ENCODE measurements around the gene MPST.
A peak's percentile ranks its signal among the peaks of the same experiment; 100 is the strongest.
"Not testable (repeated sequence)": the region's sequence is repeated elsewhere in the genome, so short reads cannot be mapped to it uniquely, and the experiment has no call there.

MPST gene

DNA sequence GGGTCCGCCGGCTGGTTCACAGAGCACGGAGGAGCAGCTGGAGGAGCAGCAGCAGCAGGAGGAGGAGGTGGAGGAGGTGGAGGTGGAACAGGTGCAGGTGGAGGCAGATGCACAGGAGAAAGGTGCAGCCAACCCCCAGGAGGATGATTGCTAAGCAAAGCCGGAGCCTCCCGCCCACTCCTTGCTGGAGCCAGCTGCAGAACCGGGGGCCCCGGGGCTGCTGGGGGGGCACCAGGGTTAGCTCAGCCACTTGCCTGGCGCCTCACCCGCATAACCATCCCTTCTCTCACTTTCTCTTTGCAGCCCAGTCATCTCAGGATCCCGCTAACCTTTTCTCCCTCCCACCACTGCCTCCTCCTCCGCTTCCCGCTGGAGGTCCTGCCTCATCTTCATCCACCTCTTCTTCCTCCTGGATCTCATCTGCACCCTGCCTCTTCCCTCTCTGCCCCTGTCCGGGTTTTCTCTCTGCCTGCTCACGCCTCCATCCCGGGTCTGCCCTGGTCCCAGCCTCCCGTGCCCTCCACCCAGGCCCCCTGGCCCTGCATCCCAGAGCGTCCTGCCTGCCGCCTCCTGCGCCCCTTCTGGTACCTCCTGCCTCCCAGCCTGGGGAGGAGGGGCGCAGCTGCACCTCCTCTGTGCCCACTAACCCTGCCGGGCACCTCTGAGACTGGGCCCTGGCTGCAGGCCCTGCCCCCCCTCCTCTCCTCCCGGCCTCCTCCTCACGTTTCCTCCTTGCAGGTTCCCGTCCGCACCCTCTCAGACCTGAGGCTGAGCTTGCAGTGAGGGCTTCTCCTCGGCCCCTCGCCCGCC lies 41.5 kb downstream of the MPST start:
- no peak for DNase-seq (ENCODE audit: low spot score)

DNA sequence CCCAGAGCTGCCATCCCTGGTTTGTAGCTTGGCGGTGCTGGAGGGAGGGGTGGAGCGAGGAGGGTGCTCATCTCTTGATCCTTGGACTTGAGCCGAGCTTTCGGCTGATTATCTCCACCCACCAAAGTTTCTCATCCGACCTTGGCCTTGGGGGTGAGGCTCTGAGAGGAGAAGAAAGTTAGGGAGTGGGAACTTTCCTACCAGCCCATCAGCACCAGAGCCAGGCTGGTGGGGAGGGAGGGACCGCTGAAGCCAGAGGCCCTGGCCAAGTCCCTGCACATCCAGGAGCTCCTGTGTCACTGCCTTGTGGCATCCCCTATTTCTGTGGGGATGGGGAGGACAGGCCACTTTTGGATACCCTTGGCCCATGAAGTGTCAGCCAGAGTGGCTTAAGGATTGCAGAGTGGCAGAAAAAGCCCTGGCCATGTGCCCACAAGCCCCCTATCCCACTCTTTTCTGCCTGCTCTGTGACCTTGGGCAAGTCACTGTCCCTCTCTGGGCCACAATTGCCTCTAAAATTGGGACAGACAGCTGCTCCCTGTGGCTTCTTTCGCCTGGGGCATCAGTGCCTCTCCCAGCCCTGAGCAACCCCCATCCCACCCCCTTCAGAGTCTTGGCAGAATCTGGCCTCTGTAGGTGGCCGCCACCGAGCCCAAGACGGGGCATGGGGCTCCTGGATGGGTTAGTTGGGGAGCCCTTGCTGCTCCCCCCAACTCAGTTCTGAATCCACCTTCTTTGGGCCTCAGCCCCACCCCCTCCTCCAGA lies 42.3 kb downstream of the MPST start:
- no peak for DNase-seq (ENCODE audit: low spot score)

DNA sequence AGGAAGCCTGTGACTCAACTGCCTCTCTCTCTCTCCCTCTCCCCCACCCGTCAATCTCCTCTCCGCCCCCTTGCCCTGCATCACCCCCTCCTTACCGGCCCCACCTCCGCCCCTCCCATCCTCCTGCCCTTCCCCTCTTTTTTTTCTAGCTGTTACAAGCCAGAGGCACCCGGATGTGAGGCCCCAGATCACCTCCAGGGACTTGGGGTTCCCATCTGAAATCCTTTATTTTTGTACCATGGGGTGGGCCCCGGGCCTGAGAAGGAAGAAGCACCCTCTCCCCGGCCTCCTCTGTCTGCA lies 42.8 kb downstream of the MPST start:
- DNase-seq (ENCODE audit: low spot score) = no peak

DNA sequence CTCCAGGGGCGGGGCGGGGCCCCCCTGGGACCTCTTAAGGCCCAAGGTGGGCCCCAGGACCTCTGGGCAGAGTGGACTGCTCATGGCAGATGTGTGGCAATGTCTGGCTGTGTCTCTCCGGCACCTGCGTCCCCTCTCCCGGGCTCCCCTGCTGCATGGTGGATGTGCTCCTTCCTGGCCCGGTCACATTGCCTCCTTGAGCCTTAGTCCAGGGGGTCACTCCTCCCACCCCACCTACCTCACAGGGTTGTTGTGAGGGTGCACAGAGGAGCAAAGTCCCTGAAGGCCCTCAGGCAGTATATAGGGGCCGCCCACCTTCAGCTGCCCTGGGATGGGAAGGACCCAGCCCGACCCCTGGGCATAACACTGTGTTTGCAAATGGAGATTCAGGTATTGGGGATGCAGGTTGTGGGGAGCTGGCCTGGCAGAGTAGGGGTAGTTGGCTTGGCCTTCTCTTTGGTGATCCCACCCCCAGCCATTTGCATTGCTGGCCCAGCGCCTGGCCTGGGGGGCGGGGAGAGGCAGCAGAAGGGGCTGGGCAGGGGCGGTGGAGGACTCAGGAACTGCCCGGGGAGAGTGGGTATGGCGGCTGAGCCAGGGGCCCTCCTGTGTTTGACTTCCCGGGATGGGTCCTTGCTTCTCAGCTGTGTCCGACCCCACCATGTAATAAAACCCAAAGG lies 43.3 kb downstream of the MPST start:
- no peak for DNase-seq (ENCODE audit: low spot score)

DNA sequence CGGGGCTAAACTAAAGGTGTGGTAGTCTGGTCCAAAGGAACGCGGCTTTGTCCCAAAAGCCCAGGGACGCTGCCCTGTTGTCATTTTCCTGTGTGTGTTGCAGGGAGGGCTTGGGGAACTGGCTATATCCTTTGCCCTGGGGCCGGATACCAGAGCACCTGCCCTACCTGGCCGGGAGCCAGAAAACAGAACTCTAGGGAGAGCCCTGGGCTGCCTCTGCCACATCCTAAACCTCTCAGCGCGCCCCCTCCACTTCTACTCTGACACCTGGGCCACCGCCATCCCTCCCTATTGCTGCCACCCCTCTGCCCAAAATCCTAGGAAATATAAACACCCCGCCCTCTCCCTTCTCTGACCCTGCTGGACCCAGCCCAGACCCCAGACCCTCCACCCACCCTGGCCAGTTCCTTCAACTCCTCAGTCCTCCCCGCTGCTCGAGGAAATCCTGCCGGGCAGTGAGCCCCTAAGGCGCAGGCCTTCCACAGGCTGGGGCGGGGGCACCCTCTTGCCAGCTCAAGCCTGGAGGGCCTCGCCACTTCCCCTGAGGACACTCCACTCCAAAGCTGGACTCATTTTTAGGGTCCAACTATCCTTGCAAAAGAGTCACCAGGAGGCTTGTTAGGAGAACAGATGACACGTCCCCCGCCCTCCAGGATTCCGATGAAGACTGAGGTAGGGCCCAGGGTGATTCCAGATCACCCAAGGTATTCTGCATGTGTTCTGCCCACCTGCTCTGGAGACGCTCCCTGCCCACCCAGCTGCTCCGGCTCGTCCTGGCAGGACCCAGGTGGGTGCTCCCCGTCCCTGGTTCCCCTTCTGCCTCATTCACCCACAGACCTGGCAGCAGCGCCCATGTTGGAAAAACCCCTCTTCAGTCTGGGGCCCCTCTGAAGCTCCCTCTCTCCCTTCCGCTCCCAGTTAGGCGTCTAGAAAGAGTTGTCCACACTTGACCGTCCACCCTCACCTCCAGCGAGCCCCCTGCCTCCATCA lies 44.2 kb downstream of the MPST start:
- no peak for DNase-seq (ENCODE audit: low spot score)

DNA sequence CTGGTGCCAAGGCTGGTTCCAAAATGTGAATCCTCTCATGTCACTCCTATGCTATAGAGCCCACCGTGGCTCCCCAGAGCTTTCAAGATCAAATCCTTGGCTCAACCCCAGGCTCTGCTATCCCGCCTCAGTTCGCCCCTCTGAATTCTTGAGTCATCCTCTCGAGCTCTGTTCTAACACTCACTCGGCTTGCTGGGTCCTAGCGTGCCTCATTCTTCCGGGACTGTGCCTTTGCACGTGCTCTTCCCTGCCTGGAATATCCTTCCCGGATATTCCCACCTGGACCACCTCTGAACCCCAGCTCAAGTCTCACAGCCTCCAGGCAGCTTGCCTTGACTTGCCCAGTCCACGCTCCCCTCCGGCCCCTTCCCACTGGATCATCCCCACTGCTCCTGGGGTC lies 45.0 kb downstream of the MPST start:
- no peak for DNase-seq (ENCODE audit: low spot score)

DNA sequence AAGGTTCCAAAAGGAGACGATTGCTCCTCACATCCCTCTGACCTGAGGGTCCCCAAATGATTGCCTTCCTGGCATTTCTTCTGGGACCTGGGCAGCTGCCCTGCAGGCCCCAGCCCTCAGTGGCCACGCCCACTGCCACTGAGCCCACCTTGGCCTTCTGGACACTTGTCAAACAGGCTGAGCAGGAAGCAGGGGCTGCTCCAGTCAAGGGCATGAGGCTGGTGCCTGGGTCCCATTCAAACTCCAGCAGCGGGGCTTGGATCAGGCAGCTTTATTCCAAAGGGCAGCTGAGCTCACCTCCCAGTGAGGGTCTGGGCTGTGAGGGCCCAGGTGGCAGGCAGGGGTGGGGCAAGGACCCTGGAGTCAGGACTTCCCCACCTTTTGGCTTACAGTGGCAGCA lies 45.6 kb downstream of the MPST start:
- DNase-seq (ENCODE audit: low spot score) = no peak

DNA sequence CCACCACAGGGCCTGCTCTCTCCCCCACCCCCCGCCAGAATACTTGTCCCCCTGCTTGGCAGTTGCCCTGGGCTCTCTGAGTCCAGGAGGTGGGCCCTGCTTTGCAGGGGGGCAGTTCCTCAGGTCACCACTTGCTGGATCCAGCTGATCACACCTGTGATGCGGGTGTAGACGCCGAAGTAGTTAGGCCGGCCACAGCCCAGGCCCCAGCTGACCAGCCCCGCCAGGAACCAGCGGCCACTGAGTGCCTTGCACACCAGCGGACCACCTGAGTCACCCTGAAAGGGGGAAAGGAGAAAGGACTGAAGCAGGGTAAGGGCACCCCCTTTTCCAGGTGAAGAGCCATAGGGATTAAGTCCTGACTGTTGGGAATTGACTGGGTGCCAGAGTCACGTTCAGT lies 46.4 kb downstream of the MPST start:
- DNase-seq (ENCODE audit: low spot score) = no peak

DNA sequence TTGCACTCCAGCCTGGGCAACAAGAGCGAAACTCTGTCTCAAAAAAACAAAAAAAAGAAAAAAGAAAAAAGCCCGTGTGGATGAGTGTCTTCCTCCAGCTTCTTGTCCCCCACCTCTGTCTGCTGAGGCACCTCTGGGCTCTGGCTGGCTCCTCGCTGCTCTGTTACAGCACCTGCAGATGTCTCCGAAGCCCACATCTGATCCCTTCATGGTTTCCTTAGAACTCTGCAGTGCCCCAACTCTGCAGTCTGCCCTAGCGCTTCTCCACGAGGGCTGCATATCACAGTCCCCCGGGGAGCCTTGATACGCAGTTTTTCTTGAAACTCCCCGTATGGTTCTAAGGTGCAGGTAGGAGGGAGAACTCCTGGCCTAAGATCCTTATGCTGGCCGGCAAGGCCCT lies 47.9 kb downstream of the MPST start:
- DNase-seq (ENCODE audit: low spot score) = no peak

DNA sequence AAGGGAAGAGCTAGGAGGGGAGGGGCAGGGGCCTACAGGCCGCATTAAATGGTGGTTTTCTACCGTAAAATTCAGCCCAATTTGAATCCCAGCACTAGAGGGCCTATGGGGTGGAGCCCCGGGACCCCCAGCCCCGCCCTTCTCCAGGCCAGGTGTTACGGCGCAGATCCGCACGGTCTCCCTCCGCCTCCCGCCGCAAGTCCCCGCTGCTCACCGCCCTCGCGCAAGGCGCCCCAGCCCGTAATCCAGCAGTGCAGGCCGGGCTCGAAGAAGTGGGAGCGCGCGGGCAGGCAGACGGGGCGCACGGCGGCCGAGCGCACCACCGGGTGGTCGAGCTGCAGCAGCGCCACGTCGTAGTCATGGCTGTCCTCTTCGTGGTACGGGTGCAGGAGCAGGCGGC lies 49.3 kb downstream of the MPST start:
- no peak for DNase-seq (ENCODE audit: low spot score)

DNA sequence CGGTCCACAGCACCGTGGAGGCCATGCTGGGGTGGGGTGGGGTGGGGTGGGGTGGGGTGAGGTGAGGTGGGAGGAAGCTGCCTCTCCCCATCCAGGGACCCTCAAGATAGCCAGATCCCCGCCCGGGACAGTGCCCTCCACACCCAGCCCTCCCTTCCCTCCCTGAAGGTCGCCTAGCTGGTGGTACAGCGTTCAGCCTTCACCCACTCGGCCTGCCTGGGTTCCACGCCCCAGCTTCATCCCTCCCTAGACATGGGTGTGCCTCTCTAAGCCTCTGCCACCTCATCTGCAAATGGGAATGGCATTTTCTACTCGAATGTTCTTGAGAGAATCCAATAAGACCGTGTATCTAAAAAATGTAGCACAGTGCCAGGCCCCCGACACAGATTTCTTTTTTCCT lies 49.8 kb downstream of the MPST start:
- no peak for DNase-seq (ENCODE audit: low spot score)

DNA sequence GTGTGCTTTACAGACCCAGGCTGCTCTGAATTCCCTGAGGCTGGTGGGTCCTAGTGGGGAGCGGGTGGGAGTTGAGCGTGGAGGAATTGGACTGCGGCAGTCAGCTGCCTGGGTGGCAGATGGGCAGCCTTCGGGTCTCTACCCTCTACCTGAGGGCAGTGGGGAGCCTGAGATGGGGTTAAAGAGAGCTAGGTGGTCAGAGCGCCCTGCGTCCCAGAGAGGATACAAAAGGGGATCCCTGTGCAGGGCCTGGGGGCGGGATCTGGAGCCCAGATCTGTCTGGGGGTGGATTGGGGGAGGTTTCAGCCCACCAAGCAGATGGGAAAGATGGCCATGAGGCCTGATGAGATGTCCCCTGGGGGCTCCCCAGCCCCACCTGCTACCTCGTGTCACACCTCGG lies 50.2 kb downstream of the MPST start:
- DNase-seq (ENCODE audit: low spot score) = no peak

DNA sequence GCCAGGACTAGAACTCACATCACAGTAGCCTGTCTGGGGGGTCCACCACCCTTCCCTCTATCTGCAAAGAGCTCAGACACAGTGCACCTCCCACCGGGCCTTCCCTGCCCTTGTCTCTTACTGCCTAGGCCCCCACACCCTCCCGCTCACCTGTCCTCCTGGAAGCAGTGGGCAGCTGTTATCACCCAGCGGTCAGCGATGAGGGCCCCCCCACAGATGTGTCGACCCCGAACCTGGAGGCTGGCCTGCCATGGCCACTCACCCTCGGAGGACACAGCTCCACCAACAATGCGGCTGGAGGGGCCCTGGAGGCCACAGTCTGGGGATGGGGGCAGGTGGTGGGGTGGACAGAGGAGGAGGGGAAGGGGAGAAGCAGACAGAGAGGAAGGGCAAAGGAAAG lies 50.8 kb downstream of the MPST start:
- DNase-seq (ENCODE audit: low spot score) = no peak

DNA sequence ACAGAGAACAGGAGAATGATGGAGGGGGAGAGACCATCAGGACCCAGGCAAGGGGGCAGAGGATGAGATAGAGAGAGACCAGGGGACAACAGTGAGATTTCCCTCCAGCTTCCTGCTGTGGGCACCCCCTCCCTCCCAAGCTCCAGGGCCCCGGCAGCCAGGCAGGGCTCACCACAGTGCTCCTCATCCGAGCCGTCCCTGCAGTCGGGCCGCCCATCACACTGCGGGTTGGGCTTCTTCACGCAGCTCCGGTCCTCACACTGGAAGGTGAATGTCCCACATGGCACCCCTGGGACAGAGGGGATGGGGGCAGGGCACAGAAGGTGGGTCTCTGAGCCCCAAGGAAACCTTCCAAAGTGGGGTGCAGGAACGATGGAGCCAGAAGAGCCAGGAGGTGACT lies 51.2 kb downstream of the MPST start:
- no peak for DNase-seq (ENCODE audit: low spot score)

DNA sequence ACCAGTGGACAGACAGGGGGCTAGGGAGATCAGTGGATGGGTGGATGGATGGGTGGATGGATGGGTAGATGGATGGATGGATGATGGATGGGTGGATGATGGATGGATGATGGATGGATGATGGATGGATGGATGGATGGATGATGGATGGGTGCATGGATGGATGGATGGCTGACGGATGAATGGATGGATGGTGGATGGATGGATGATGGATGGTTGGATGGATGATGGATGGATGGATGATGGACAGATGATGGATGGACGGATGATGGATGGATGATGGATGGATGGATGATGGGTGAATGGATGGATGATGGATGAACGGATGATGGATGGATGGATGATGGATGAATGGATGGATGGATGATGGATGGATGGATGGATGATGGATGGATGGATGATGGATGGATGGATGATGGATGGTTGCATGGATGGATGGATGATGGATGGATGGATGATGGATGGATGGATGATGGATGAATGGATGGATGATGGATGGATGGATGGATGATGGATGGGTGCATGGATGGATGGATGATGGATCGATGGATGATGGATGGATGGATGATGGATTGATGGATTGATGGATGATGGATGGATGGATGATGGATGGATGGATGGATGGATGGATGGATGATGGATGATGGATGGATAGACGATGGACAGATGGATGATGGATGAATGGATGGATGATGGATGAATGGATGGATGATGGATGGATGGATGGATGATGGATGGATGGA lies 52.5 kb downstream of the MPST start:
- DNase-seq (ENCODE audit: low spot score) = not testable (repeated sequence)

DNA sequence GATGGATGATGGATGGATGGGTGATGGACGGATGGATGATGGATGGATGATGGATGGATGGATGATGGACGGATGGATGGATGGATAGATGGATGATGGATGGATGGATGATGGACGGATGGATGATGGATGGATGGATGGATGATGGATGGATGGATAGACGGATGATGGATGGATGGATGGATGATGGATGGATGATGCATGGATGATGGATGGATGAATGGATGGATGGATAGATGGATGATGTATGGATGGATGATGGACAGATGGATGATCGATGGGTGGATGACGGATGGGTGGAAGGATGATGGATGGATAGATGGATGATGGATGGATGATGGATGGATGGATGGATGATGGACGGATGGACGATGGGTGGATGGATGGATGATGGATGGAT lies 53.1 kb downstream of the MPST start:
- DNase-seq (ENCODE audit: low spot score) = no peak

DNA sequence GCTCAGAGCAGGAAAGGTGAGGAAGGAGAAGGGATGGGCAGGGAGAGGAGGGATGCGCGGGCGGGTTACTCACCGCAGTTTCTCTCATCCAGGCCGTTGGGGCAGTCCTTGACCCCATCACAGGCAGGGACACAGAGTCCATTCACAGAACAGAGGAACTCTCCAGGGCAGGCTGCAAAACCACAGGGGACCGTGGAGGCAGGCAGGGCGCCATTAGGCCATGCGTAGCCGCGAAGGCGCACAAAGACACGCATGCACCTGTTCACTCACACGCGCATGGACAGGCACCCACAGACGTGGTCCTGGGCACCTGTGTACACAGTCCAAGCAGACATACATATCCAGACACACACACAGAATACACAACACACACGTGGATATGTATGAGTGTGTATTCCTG lies 55.0 kb downstream of the MPST start:
- DNase-seq (ENCODE audit: low spot score) = no peak

DNA sequence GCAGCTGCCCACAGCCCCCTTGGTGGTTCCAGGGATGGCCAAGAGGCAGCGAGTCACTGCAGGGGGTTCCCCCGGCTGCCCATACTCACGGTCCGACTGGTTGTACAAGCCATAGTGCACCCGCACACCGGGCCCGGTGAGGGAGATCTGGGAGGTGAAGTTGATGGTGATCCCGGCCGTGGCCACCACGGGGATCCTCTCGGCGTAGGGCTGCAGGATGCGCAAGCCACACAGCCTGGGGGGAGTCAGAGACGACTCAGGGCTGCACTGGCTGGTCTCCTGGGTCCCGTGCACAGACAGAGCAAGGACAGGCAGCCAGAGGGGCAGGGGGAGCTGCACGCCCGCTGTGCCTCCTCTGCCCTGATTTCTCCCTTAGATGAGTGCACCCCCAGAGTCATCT lies 55.5 kb downstream of the MPST start:
- DNase-seq (ENCODE audit: low spot score) = no peak

DNA sequence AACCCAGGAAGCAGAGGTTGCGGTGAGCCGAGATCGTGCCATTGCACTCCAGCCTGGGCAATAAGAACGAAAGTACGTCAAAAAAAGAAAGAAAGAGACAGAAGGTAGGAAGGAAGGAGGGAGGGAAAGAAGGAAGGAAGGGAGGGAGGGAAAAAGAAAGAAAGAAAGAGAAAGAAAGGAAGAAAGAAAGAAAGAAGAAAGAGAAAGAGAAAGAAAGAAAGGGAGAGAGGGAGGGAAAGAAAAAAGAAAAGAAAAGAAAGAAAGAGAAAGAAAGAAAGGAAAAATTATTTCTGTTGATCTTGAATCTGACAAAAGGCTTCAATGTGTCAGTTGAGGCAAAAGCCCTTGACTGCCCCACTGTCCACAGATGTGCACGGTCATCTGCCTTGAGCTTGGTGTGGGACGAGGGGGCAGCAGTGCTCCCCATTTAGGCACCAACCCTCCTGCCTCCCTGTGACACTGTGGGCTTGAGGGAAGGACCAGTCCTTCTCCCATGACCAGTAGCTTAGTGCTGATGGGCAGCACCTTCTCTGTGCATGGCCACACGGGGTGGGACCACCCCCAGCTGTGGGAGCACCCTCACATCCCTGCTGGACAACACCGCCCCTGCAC lies 56.4 kb downstream of the MPST start:
- no peak for DNase-seq (ENCODE audit: low spot score)

DNA sequence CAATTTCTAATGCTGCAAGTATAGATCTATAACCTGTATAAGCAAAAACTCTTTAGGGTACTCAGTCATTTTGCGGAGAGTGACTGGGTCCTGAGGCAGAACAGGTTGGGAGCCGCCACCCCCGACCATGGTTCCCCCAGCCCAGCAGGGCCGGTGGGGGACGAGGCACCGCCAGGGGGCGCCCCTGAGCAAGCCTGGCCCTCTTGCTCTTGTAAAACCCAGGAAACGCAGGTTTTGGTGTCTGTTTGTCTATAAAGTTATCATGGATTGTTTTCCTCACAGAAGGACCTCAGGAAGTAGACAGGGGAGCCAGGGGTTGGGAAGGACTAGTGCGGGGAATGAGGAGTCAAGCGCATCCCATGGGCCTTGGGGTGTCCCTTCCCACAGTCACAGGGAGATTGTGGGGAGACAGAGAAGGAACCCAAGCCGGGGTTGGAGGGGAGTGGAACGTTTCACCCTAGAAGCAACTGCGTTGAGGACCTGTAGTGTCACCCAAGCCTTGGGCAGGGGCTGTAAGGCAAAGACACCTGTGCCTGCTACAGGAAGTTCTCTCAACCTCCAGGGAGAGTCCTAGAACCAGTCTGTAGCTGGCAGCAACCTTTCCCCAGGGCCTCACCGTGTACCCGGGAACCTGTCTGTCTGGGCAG lies 58.4 kb downstream of the MPST start:
- DNase-seq (ENCODE audit: low spot score) = peak; percentile 42

Data from Ammon's horn (tissue), 1 donor.